ENCODE measurements around the gene SLC4A9. TPM values are rescaled to one million over a fixed set of nuclear protein-coding genes. Genes with fewer than 3 reads are reported as not detected.

The SLC4A9 gene
- total and polyA plus RNA-seq, 8 donors: 0.12 to 1.0 (median 0.32) TPM; not detected in 2

GRCh38 chr5:140317859-140318258, 42.1 kb upstream of the SLC4A9 start:
- DNase-seq: no peak
- intact Hi-C loops (cut with DNase I): no loop called here
- H3K9me3 ChIP-seq: no peaks in the 10 kb centered on the region
- H3K27ac ChIP-seq: no peak overlapping the region
- no peak for ATAC-seq
- no peaks in the 10 kb centered on the region for H3K27me3 ChIP-seq
- WGBS, 2 donors: 82 to 83% methylated on average over 5 of the region's 5 CpGs
- no peak for TF ChIP-seq CTCF (IDR thresholded peaks at IDR 0.05)
- FAIRE-seq: no peak
- no peak overlapping the region for H3K4me3 ChIP-seq
- no peaks in the 10 kb centered on the region for H3K36me3 ChIP-seq
- peaks cover 0 to 6% (median 4%) of the 10 kb centered on the region in 3 donors for H3K4me1 ChIP-seq

GRCh38 chr5:140318792-140319191, 41.2 kb upstream of the SLC4A9 start:
- intact Hi-C loops (cut with DNase I): no loop called here
- H3K36me3 ChIP-seq: no peaks in the 10 kb centered on the region
- no peak overlapping the region for H3K4me3 ChIP-seq
- H3K9me3 ChIP-seq: no peaks in the 10 kb centered on the region
- TF ChIP-seq CTCF (IDR thresholded peaks at IDR 0.05): no peak
- WGBS, 2 donors: 86% methylated on average over 4 of the region's 4 CpGs
- DNase-seq (no peak), ATAC-seq (no peak), FAIRE-seq (no peak)
- no peak overlapping the region for H3K27ac ChIP-seq
- H3K27me3 ChIP-seq: no peaks in the 10 kb centered on the region
- peaks cover 9 to 15% (median 14%) of the 10 kb centered on the region in 3 donors for H3K4me1 ChIP-seq

GRCh38 chr5:140319833-140320232, 40.2 kb upstream of the SLC4A9 start:
- Histone ChIP-seq H3K4me3 (no peak overlapping the region), H3K9me3 (no peaks in the 10 kb centered on the region), H3K36me3 (no peaks in the 10 kb centered on the region), H3K4me1 (peaks cover 19 to 25% (median 24%) of the 10 kb centered on the region in 3 donors), H3K27me3 (no peaks in the 10 kb centered on the region), H3K27ac (no peak overlapping the region)
- 88 to 94% methylated on average over 1 of the region's 1 CpG for WGBS, 2 donors
- ATAC-seq: no peak
- no peak for FAIRE-seq
- no peak for DNase-seq
- no peak for TF ChIP-seq CTCF (IDR thresholded peaks at IDR 0.05)
- intact Hi-C loops (cut with DNase I): no loop called here

- Histone ChIP-seq H3K9me3 (no peaks in the 10 kb centered on the region), H3K4me3 (no peak overlapping the region), H3K27ac (peak overlapping the region in 1 of 4 donors; percentile 82), H3K4me1 (peaks cover 20 to 27% (median 27%) of the 10 kb centered on the region in 3 donors), H3K27me3 (no peaks in the 10 kb centered on the region), H3K36me3 (no peaks in the 10 kb centered on the region)
- ATAC-seq (peak in 2 of 4 donors; percentile 21 to 48), FAIRE-seq (no peak), DNase-seq (peak in 1 of 6 donors; percentile 55)
- no peak for TF ChIP-seq CTCF (IDR thresholded peaks at IDR 0.05)
- intact Hi-C loops (cut with DNase I): no loop called here
- WGBS, 2 donors: 88 to 98% methylated on average over 2 of the region's 2 CpGs
Measured at GRCh38 chr5:140321796-140322195, 38.2 kb upstream of the SLC4A9 start.
